ENCODE data around the gene AK5. TPM values are rescaled to one million over a fixed set of nuclear protein-coding genes. Genes with fewer than 3 reads are reported as not detected.

Gene AK5
- total RNA-seq, 1 donor: 25.3 TPM

GRCh38 chr1:77336729-77337128 lies 54.9 kb downstream of the AK5 start:
- Histone ChIP-seq H3K27ac (ENCODE audit: low read depth, low read length) (no peak overlapping the region), H3K4me3 (ENCODE audit: insufficient read depth, low read length) (no peak overlapping the region), H3K4me1 (ENCODE audit: insufficient read depth, low read length) (no peaks in the 10 kb centered on the region), H3K4me2 (ENCODE audit: insufficient read depth, low read length) (no peak overlapping the region), H3K36me3 (ENCODE audit: insufficient read depth, low read length) (no peaks in the 10 kb centered on the region), H2AFZ (ENCODE audit: low read length) (no peak overlapping the region), H3K9me3 (ENCODE audit: low read depth, low read length) (no peaks in the 10 kb centered on the region), H4K20me1 (ENCODE audit: insufficient read depth, low read length) (no peaks in the 10 kb centered on the region), H3K27me3 (ENCODE audit: insufficient read depth, low read length) (no peaks in the 10 kb centered on the region), H3K79me2 (ENCODE audit: insufficient read depth, low read length) (no peaks in the 10 kb centered on the region)
- no peak for DNase-seq (ENCODE audit: insufficient read length, low spot score, missing footprints)
- no peak for TF ChIP-seq CTCF (IDR thresholded peaks at IDR 0.05; ENCODE audit: extremely low read depth, low read depth, low read length)

DNA sequence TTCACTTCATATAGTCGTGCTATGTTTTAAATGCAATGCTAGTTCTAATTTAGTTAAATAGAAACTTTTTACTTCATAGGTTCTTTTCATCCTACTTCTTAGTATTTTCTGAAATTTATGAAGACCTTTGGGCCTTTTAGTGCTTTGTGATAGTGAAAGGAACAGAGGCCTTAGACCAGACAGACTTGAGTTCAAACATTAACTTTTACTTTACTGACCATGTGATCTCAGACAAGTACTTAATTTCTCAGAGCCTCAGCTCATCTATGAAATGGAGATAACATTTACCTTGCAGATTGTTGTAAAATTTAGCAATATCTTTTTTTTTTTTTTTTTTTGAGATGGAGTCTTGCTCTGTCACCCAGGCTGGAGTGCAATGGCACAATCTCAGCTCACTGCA lies 57.5 kb downstream of the AK5 start:
- Histone ChIP-seq H3K36me3 (ENCODE audit: insufficient read depth, low read length) (no peaks in the 10 kb centered on the region), H3K27ac (ENCODE audit: low read depth, low read length) (no peak overlapping the region), H3K9me3 (ENCODE audit: low read depth, low read length) (no peaks in the 10 kb centered on the region), H3K4me3 (ENCODE audit: insufficient read depth, low read length) (no peak overlapping the region), H3K4me1 (ENCODE audit: insufficient read depth, low read length) (no peaks in the 10 kb centered on the region), H3K27me3 (ENCODE audit: insufficient read depth, low read length) (no peaks in the 10 kb centered on the region), H3K79me2 (ENCODE audit: insufficient read depth, low read length) (no peaks in the 10 kb centered on the region), H3K4me2 (ENCODE audit: insufficient read depth, low read length) (no peak overlapping the region), H4K20me1 (ENCODE audit: insufficient read depth, low read length) (no peaks in the 10 kb centered on the region), H2AFZ (ENCODE audit: low read length) (no peak overlapping the region)
- no peak for DNase-seq (ENCODE audit: insufficient read length, low spot score, missing footprints)
- TF ChIP-seq CTCF (IDR thresholded peaks at IDR 0.05; ENCODE audit: extremely low read depth, low read depth, low read length): no peak

DNA sequence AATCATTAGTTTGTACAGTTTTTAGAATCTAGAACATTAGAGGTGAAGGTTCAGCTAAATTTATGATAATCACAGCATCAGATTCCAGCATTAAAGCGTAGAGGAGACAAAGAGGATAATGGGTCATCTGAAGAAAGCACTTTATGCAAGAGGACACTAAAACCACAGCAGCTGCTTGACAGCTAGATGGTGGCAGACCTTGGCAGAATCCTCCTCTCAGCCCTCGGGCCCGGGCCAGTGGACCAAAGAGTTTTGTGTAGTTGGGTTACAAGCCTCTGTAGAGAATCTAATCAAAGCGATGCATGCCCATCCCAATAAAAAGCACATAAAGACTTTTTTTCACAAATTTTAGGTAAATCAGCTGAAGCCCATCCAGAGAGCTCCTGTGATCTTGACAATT lies 59.4 kb downstream of the AK5 start:
- Histone ChIP-seq H4K20me1 (ENCODE audit: insufficient read depth, low read length) (no peaks in the 10 kb centered on the region), H3K9me3 (ENCODE audit: low read depth, low read length) (no peaks in the 10 kb centered on the region), H2AFZ (ENCODE audit: low read length) (no peak overlapping the region), H3K36me3 (ENCODE audit: insufficient read depth, low read length) (no peaks in the 10 kb centered on the region), H3K4me2 (ENCODE audit: insufficient read depth, low read length) (no peak overlapping the region), H3K27ac (ENCODE audit: low read depth, low read length) (no peak overlapping the region), H3K79me2 (ENCODE audit: insufficient read depth, low read length) (no peaks in the 10 kb centered on the region), H3K27me3 (ENCODE audit: insufficient read depth, low read length) (no peaks in the 10 kb centered on the region), H3K4me1 (ENCODE audit: insufficient read depth, low read length) (no peaks in the 10 kb centered on the region), H3K4me3 (ENCODE audit: insufficient read depth, low read length) (no peak overlapping the region)
- TF ChIP-seq CTCF (IDR thresholded peaks at IDR 0.05; ENCODE audit: extremely low read depth, low read depth, low read length): no peak
- no peak for DNase-seq (ENCODE audit: insufficient read length, low spot score, missing footprints)

- no peak overlapping the region for H2AFZ ChIP-seq (ENCODE audit: low read length)
- no peaks in the 10 kb centered on the region for H3K36me3 ChIP-seq (ENCODE audit: insufficient read depth, low read length)
- H3K4me2 ChIP-seq (ENCODE audit: insufficient read depth, low read length): no peak overlapping the region
- peaks cover 7% of the 10 kb centered on the region for H3K4me1 ChIP-seq (ENCODE audit: insufficient read depth, low read length)
- TF ChIP-seq CTCF (IDR thresholded peaks at IDR 0.05; ENCODE audit: extremely low read depth, low read depth, low read length): no peak
- no peaks in the 10 kb centered on the region for H4K20me1 ChIP-seq (ENCODE audit: insufficient read depth, low read length)
- H3K4me3 ChIP-seq (ENCODE audit: insufficient read depth, low read length): no peak overlapping the region
- H3K27me3 ChIP-seq (ENCODE audit: insufficient read depth, low read length): no peaks in the 10 kb centered on the region
- H3K9me3 ChIP-seq (ENCODE audit: low read depth, low read length): no peaks in the 10 kb centered on the region
- DNase-seq (ENCODE audit: insufficient read length, low spot score, missing footprints): no peak
- H3K79me2 ChIP-seq (ENCODE audit: insufficient read depth, low read length): no peaks in the 10 kb centered on the region
- no peak overlapping the region for H3K27ac ChIP-seq (ENCODE audit: low read depth, low read length)
These were observed 60.9 kb downstream of the AK5 start for GRCh38 chr1:77342745-77343144.

Measured in osteoblast (primary cell).